Measurements from ENCODE around the gene SHC2. TPM values are rescaled to one million over a fixed set of nuclear protein-coding genes. Genes with fewer than 3 reads are reported as not detected.

The SHC2 gene
- total RNA-seq, 1 experiment from 2014 or later, result 0.18 TPM

DNA sequence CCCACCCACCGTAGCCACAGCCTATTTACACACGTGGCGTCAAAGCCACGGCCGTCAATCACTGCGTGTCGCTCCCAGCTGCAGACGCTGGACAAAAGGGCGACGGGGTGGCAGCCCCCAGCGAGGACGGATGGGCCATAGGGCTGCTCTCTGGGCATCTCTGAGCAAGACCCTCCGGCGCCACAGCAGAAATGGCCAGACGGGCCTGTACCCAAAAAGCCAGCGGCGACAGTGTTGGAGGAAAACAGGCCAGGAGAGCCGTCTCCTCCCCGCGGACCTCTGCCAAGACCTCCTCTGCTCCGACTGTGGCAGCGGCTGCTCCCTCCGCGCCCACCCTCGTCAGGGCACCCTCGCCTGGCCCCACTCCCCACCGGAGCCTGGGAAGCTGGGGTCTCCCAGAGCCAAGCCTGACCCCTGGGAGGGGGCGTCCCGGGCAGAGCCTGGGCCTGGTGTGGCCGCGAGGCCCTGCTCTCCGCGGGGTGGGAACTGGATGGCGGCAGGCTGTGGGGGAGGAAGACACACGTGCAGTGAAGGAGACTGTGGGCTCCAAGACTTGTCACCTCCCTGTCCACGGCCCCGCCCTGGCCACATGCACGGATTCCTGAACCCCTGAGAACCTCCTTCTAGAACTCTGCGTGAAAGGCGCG lies 54.6 kb downstream of the SHC2 start:
- DNase-seq, result no peak
- no peak for ATAC-seq
- Histone ChIP-seq H3K9me3 (ENCODE audit: low read length) (no peaks in the 10 kb centered on the region), H3K79me2 (ENCODE audit: low read length) (no peaks in the 10 kb centered on the region), H3K4me2 (ENCODE audit: low read length) (no peak overlapping the region), H3K4me3 (ENCODE audit: low read length) (no peak overlapping the region), H3K27me3 (ENCODE audit: low read length) (peaks cover 10% of the 10 kb centered on the region; the same call in 1 of the 2 replicates), H3K9ac (ENCODE audit: low read length) (no peak overlapping the region), H3K27ac (ENCODE audit: low read length) (no peak overlapping the region), H3K9me2 (replicated peaks; ENCODE audit: low read length) (no peaks in the 10 kb centered on the region), H3K36me3 (ENCODE audit: low read depth, low read length) (no peaks in the 10 kb centered on the region), H3F3A (ENCODE audit: low read length, unreplicated experiment) (no peaks in the 10 kb centered on the region), H2AFZ (ENCODE audit: low read length) (no peak overlapping the region), H3K4me1 (ENCODE audit: insufficient read depth, low read length) (no peaks in the 10 kb centered on the region), H4K20me1 (ENCODE audit: low read length) (no peaks in the 10 kb centered on the region)
- POLR2A ChIA-PET (ENCODE audit: unreplicated experiment), result no interaction called here
- BruUV-seq (replicated peaks), result no TSS peak
- CTCF ChIA-PET, result no interaction called here
- no peak for TF ChIP-seq EZH2 (IDR thresholded peaks at IDR 0.05; ENCODE audit: low read length, unreplicated experiment)
- no peak for TF ChIP-seq CTCF (conservative IDR thresholded peaks at IDR 0.05; ENCODE audit: low read depth, low read length)
- TF ChIP-seq EZH2phosphoT487 (IDR thresholded peaks at IDR 0.05; ENCODE audit: borderline replicate concordance, low read length), result no peak
- intact Hi-C loops (cut with micrococcal nuclease), result no loop called here

DNA sequence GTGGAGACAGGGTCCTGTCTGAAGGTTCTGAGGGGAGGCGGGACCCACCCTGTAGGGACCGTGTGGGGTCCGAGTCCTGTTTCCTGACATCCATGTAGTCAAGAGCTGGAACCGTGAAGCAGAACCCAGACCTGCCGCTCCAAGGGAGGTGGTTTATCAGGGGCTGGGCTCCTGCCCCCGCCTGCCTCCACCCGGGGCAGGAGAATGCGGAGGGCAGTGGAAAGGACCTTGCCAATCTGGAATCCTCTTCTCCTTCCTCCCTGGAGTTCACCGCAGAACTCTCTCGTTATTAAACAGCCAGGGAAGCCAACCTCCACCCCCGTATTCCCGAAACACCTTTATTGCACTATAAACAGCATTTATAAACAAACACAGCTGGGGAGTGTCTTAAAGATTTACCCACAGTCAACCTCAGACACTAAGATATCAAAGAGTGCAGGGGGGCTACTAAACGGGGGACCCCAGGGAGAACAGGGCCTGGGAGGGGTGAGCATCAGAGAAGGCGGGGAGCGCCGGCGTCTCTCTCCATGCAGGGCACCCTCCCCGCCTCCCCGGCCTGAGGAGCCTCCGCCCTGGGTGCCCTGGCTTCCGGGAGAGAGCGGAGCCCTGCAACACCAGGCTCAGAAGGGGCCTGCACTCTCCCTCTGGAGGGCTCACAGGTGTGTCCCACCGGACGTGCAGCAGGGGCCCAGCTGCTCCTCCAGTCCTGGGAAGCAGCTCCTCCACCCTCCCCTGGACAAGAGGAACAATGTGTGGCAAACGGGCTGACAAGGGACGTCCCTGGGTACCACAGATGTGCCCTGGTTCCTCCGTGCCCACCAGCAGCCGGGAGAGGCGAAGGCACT lies 55.5 kb downstream of the SHC2 start:
- peak; percentile 42 for ATAC-seq

More for the DNA sequence above, 55.5 kb downstream of the SHC2 start:
- no peaks in the 10 kb centered on the region for H3F3A ChIP-seq (ENCODE audit: low read length, unreplicated experiment)
- DNase-seq, result no peak
- peaks cover 10% of the 10 kb centered on the region; the same call in 1 of the 2 replicates for H3K27me3 ChIP-seq (ENCODE audit: low read length)
- intact Hi-C loops (cut with micrococcal nuclease), result no loop called here
- no peak overlapping the region for H3K27ac ChIP-seq (ENCODE audit: low read length)
- ChIA-PET POLR2A (ENCODE audit: unreplicated experiment) (interaction anchor here (0.6 kb wide), 1 partner anchor 83 kb away, joined by 3 read pairs; no protein-coding TSS in a partner anchor), CTCF (no interaction called here)
- H3K36me3 ChIP-seq (ENCODE audit: low read depth, low read length), result no peaks in the 10 kb centered on the region
- H3K9me2 ChIP-seq (replicated peaks; ENCODE audit: low read length), result no peaks in the 10 kb centered on the region
- no peaks in the 10 kb centered on the region for H3K9me3 ChIP-seq (ENCODE audit: low read length)
- peak overlapping the region; percentile 59 for H3K4me2 ChIP-seq (ENCODE audit: low read length)
- no peak overlapping the region for H3K4me3 ChIP-seq (ENCODE audit: low read length)
- H3K79me2 ChIP-seq (ENCODE audit: low read length), result no peaks in the 10 kb centered on the region
- peak overlapping the region; percentile 9; the same call in 1 of the 2 replicates for H2AFZ ChIP-seq (ENCODE audit: low read length)
- no peaks in the 10 kb centered on the region for H4K20me1 ChIP-seq (ENCODE audit: low read length)
- H3K9ac ChIP-seq (ENCODE audit: low read length), result no peak overlapping the region
- no TSS peak for BruUV-seq (replicated peaks)
- no peaks in the 10 kb centered on the region for H3K4me1 ChIP-seq (ENCODE audit: insufficient read depth, low read length)
- TF ChIP-seq EZH2 (IDR thresholded peaks at IDR 0.05; ENCODE audit: low read length, unreplicated experiment) (no peak), CTCF (conservative IDR thresholded peaks at IDR 0.05; ENCODE audit: low read depth, low read length) (no peak), EZH2phosphoT487 (IDR thresholded peaks at IDR 0.05; ENCODE audit: borderline replicate concordance, low read length) (no peak)

All from PC-3 (cell line).